Mucosa of stomach (tissue), 1 donor: ENCODE measurements around the gene UVRAG.
"Not testable (repeated sequence)": the region's sequence is repeated elsewhere in the genome, so short reads cannot be mapped to it uniquely, and the experiment has no call there.

ENCODE experiments used
- H3K27me3 ChIP-seq: one replicate; pipeline ENCODE4 v1.7.0; 2013; ENCODE audit warnings: mild to moderate bottlenecking, low read length; ENCODE audit not compliant: control insufficient read depth, insufficient read depth
- H3K36me3 ChIP-seq: one replicate; pipeline ENCODE4 v1.7.0; 2013; ENCODE audit warnings: low read length; ENCODE audit not compliant: control insufficient read depth, insufficient read depth
- H3K4me1 ChIP-seq: one replicate; pipeline ENCODE4 v1.7.0; 2013; ENCODE audit warnings: mild to moderate bottlenecking, low read length; ENCODE audit not compliant: control insufficient read depth, insufficient read depth
- H3K4me3 ChIP-seq: one replicate; pipeline ENCODE4 v1.7.0; 2013; ENCODE audit warnings: low read length
- H3K9ac ChIP-seq: one replicate; pipeline ENCODE4 v1.7.0; 2013; ENCODE audit warnings: mild to moderate bottlenecking, low read length, moderate library complexity
- H3K9me3 ChIP-seq: one replicate; pipeline ENCODE4 v1.7.0; 2013; ENCODE audit warnings: mild to moderate bottlenecking, low read length, moderate library complexity; ENCODE audit not compliant: control insufficient read depth
- donor health status: Pancreatic carcinoma.

The UVRAG gene

DNA sequence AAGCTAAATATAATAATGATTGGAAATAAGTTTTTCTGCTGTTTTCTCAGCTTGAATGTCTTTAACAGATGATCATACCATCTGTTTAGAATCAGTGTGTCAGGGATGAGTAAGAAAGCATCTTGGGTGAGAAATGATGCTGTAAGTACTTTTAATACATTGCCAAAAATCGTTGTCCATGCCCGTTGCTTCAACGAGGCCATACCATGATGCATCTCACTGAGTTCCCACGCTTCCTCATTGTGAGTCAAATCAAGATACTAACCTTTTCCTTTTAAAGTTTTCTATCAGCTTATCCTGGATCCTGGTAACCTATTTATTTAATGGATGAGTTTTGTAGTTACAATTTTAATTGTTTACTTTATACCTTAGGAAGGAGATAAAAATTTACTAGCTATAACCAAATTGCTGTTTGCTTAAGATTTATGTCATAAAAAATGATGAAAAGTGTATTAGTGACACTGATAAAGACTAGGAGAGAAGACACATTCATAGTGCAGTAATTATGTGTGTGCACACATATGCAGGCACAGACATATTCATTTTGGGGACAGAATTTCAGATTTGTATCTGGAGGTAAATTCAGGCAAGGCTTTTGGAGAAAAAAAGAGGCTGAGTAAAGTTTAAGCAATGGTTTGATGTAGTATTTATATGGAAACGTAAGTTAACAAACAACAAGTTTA is 154.8 kb downstream of the UVRAG start:
- Histone ChIP-seq H3K36me3 (no peaks in the 10 kb centered on the region), H3K4me1 (no peaks in the 10 kb centered on the region), H3K9me3 (no peaks in the 10 kb centered on the region), H3K4me3 (no peak overlapping the region), H3K27me3 (no peaks in the 10 kb centered on the region), H3K9ac (no peak overlapping the region)

DNA sequence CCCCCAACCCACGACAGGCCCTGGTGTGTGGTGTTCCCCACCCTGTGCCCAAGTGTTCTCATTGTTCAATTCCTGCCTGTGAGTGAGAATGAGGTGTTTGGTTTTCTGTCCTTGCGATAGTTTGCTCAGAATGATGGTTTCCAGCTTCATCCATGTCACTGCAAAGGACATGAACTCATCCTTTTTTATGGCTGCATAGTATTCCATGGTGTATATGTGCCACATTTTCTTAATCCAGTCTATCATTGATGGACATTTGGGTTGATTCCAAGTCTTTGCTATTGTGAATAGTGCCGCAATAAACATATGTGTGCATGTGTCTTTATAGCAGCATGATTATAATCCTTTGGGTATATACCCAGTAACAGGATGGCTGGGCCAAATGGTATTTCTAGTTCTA is 158.7 kb downstream of the UVRAG start:
- not testable (repeated sequence) for H3K27me3 ChIP-seq, H3K4me1 ChIP-seq, H3K9me3 ChIP-seq, H3K36me3 ChIP-seq, H3K9ac ChIP-seq, H3K4me3 ChIP-seq

DNA sequence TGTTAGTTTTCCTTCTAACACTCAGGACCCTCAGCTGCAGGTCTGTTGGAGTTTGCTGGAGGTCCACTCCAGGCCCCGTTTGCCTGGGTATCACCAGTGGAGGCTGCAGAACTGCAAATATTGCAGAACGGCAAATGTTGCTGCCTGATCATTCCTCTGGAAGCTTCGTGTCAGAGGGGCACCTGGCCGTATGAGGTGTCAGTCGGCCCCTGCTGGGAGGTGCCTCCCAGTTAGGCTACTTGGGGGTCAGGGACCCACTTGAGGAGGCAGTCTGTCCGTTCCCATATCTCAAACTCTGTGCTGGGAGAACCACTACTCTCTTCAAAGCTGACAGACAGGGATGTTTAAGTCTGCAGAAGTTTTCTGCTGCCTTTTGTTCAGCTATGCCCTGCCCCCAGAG is 164.1 kb downstream of the UVRAG start:
- not testable (repeated sequence) for H3K36me3 ChIP-seq, H3K9me3 ChIP-seq

DNA sequence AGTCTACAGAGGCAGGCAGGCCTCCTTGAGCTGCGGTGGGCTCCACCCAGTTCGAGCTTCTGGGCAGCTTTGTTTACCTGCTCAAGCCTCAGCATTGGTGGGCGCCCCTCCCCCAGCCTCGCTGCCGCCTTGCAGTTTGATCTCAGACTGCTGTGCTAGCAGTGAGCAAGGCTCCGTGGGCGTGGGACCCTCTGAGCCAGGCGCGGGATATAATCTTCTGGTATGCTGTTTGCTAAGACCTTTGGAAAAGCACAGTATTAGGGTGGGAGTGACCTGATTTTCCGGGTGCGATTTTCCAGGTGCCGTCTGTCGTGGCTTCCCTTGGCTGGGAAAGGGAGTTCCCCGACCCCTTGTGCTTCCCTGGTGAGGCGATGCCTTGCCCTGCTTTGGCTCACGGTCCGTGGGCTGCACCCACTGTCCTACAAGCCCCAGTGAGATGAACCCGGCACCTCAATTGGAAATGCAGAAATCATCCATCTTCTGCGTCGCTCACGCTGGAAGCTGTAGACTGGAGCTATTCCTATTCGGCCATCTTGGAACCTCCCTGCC is 164.5 kb downstream of the UVRAG start:
- H3K4me1 ChIP-seq, H3K27me3 ChIP-seq, H3K4me3 ChIP-seq, H3K9ac ChIP-seq, H3K36me3 ChIP-seq, H3K9me3 ChIP-seq: not testable (repeated sequence)

More for the DNA sequence above, 164.1 kb downstream of the UVRAG start:
- H3K4me1 ChIP-seq, H3K4me3 ChIP-seq, H3K9ac ChIP-seq, H3K27me3 ChIP-seq: not testable (repeated sequence)

DNA sequence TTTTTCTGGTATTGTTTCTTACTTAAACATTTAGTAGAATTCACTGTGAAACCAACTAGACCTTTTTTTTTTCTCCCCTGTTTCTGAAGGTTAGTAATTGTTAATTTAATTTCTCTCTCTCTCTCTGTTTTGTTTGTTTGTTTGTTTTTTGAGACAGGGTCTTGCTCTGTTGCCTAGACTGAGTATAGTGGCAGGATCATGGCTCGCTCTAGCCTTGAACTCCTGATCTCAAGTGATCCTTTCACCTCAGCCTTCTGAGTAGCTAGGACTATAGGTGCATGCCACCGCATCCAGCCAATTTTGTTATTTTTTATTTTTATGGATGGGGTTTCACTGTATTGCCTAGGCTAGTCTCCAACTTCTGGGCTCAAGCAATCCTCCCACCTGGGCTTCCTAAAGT is 165.0 kb downstream of the UVRAG start:
- Histone ChIP-seq H3K36me3 (no peaks in the 10 kb centered on the region), H3K9me3 (no peaks in the 10 kb centered on the region), H3K27me3 (no peaks in the 10 kb centered on the region), H3K4me1 (no peaks in the 10 kb centered on the region), H3K4me3 (no peak overlapping the region), H3K9ac (no peak overlapping the region)

DNA sequence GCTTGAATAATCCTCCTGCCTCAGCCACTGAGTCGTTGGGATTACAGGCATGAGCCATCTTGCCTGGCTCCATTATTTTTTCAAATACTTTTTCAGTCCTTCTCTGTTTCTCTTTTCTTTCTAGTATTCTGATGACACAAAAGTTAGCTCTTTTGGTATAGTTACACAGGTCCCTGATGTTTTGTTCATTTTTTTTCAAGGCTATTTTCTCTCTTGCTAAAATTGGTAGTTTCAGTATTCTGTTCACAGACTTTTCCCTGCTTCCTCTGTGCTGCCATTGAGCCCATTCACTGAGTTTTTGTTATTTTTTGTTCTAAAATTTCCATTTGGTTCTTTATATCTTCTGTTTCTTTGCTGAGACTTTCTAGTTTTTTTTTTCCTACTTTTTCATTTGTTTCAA is 166.5 kb downstream of the UVRAG start:
- H3K4me1 ChIP-seq: no peaks in the 10 kb centered on the region
- H3K9me3 ChIP-seq: no peaks in the 10 kb centered on the region
- H3K36me3 ChIP-seq: no peaks in the 10 kb centered on the region
- H3K27me3 ChIP-seq: no peaks in the 10 kb centered on the region
- no peak overlapping the region for H3K4me3 ChIP-seq
- no peak overlapping the region for H3K9ac ChIP-seq

DNA sequence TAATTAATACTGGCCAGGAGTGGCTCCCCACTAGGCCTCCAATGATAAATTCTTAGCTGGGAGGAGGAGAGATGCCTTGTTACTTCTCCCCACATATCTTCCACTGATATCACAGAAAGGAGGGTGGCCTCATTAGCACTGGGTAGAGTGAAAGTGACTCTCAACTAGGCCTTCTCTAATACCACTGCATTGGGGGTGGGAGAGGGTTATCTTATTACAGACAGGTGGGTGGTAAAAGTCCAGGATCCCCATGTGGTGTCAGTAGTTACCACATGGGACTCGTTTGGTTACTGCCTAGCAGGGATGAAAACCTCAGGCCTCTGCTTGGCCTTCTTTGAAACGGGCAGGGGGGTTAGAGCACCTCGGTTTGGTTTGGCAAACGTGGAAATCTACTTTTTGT is 167.3 kb downstream of the UVRAG start:
- no peaks in the 10 kb centered on the region for H3K9me3 ChIP-seq
- no peak overlapping the region for H3K9ac ChIP-seq
- no peak overlapping the region for H3K4me3 ChIP-seq
- no peaks in the 10 kb centered on the region for H3K27me3 ChIP-seq
- no peaks in the 10 kb centered on the region for H3K4me1 ChIP-seq
- H3K36me3 ChIP-seq: no peaks in the 10 kb centered on the region

DNA sequence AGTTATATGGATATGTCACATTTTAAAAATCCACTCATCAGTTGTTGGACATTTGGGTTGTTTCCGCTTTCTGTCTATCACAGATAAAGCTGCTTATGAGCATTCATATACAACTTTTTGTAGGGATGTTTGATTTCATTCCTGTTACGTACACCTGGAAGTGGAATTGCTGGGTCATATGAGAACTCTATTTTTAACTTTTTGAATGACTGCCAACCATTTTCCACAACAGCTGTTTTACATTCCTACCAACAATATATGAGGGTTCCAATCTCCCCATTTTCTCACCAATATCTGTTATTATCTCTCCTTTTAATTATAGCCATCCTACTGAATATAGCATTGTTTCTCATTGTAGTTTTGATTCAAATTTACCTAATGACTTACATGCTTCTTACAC is 172.0 kb downstream of the UVRAG start:
- Histone ChIP-seq H3K36me3 (no peaks in the 10 kb centered on the region), H3K9me3 (no peaks in the 10 kb centered on the region), H3K4me3 (no peak overlapping the region), H3K27me3 (no peaks in the 10 kb centered on the region), H3K4me1 (no peaks in the 10 kb centered on the region), H3K9ac (no peak overlapping the region)

DNA sequence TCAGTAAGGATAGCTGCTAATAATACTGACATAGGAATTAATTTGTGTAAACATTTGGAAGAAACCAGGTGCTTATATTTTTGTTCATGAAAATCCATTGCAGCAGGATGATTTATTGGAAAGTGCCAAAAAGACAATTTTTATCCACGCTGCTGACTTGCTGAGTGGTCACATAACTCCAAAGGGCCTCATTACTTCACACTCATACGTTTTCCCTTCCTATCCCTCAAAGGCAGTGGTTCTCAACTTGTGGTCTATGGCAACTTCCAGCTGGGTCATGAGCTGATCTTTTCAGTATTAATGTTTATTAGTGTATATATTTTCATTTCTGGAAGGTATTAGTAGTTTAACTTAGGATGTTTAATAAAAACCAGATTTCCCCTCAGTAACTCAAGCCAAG is 178.1 kb downstream of the UVRAG start:
- no peaks in the 10 kb centered on the region for H3K36me3 ChIP-seq
- no peak overlapping the region for H3K9ac ChIP-seq
- no peaks in the 10 kb centered on the region for H3K27me3 ChIP-seq

DNA sequence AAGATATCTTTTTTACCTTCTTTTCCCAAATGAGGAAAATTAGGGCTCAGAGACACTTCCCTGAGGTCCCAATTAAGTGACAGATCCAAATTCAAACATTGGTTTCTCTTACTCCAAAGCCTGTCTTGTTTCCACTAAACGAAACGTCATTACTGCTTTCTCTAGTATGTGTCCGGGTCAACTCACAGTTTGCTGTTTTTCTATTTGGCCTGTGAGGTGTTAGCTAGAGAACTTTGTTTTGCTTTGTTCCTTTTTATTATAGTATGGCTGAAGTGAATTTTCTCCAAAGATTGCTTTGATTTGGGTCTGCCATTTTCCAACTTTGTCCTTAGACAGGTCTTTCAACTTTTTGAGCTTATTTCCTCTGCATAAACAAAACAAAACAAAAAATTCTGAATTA is 179.6 kb downstream of the UVRAG start:
- Histone ChIP-seq H3K36me3 (no peaks in the 10 kb centered on the region), H3K9me3 (no peaks in the 10 kb centered on the region), H3K4me3 (no peak overlapping the region), H3K9ac (no peak overlapping the region), H3K4me1 (no peaks in the 10 kb centered on the region), H3K27me3 (no peaks in the 10 kb centered on the region)

More for the DNA sequence above, 178.1 kb downstream of the UVRAG start:
- Histone ChIP-seq H3K4me3 (no peak overlapping the region), H3K4me1 (no peaks in the 10 kb centered on the region), H3K9me3 (no peaks in the 10 kb centered on the region)

DNA sequence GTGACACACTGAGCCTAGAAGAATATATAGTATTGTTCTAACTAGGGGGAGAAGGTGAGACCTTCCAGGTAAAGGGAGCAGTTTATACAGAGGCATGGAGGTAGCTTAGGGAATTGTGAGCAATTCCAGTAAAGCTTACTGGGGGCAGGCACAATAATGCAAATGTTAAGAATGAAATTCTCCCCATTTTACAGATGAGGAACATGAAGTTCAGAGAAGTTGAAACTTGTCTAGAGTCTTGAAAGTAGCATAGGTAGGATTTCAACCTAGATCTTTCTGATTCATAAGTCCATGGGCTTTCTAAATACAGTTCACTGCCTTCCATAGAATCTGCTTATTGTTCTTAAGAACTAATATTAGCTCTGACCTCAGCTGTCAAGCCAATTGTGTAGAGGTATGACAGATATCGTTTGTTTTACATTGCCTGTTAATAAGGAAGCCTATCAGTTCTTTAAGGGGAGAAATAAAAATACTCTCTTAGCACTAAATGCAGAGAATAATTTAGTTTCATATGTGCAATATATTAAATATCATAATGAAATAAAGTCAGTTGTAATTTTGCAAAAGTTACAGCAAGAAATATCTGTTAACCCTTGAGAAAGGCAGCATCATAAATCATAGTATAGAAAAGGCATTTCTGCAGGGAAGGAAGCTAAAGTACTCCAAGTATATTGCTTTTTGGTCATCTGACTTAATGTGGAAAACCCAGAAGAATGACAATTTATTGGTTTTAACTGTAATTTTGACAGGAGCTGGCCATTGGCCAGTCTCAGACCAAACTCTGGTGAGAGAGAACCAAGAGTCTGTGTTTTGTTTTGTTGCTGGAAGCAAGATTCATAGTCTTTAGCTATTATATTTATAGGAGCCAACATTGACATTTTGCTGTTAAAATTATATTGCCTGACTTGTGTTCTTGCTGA is 181.8 kb downstream of the UVRAG start:
- Histone ChIP-seq H3K9me3 (no peaks in the 10 kb centered on the region), H3K9ac (no peak overlapping the region), H3K27me3 (no peaks in the 10 kb centered on the region), H3K4me3 (no peak overlapping the region), H3K4me1 (no peaks in the 10 kb centered on the region), H3K36me3 (no peaks in the 10 kb centered on the region)

DNA sequence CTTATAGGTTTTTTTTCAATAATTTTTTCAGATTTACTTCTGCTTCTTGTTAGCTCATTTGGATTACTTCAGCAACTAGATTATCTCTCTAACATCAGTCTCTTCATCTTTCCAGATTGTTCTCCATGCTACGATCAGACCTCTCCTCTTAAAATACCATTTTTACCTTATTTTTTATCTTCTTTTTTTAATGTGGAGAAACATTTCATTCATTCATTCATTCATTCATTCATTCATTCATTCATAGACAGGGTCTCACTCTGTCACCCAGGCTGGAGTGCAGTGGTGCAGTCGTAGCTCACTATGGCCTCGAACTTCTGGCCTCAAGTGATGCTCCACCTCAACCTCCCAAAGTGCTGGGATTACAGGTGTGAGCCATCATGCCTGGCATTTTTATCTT is 189.4 kb downstream of the UVRAG start:
- no peaks in the 10 kb centered on the region for H3K36me3 ChIP-seq
- no peak overlapping the region for H3K4me3 ChIP-seq
- H3K9me3 ChIP-seq: no peaks in the 10 kb centered on the region
- no peaks in the 10 kb centered on the region for H3K4me1 ChIP-seq
- H3K27me3 ChIP-seq: no peaks in the 10 kb centered on the region
- no peak overlapping the region for H3K9ac ChIP-seq
